GM13976 (cell line): ENCODE data around the gene EFCAB13.

Experiments
- DNase-seq: peaks from one replicate; pipeline ENCODE4 v3.0.0; 2012; ENCODE audit warnings: low spot score
- CTCF ChIP-seq: IDR thresholded peaks from 2 replicates; pipeline ENCODE4 v1.5.1; 2012; ENCODE audit warnings: borderline replicate concordance, mild to moderate bottlenecking; ENCODE audit not compliant: insufficient read depth; ENCODE audit errors: extremely low read depth, missing control alignments, control extremely low read depth
- in situ Hi-C: fragments of 300-500 bp; cut with MboI; formaldehyde crosslinking; loops from one replicate; pipeline ENCODE4 v1.12.0; 2022; ENCODE audit warnings: low sequenced_read_pairs, mixed read lengths, inconsistent platforms; ENCODE audit not compliant: unreplicated experiment

The EFCAB13 gene

GRCh38 chr17:47277921-47278320 lies 45.8 kb upstream of the EFCAB13 start:
- TF ChIP-seq CTCF = no peak
- DNase-seq = no peak
- in situ Hi-C loops = no loop called here

DNA sequence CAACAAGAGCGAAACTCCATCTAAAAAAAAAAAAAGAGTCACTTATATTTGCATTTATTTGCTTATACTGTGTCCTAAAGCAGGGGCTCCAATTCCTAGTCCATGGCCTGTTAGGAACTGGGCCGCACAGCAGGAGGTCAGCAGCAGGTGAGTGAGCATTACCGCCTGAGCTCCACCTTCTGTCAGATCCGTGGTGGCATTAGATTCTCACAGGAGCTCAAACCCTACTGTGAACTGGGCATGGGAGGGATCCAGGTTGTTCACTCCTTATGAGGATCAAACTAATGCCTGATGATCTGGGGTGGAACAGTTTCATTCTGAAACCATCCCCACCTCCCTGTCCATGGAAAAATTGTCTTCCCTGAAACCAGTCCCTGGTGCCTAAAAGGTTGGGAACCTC lies 45.2 kb upstream of the EFCAB13 start:
- no peak for DNase-seq
- in situ Hi-C loops = no loop called here
- TF ChIP-seq CTCF = no peak

GRCh38 chr17:47279062-47279801 lies 44.5 kb upstream of the EFCAB13 start:
- in situ Hi-C loops = no loop called here
- DNase-seq = peak; percentile 83
- TF ChIP-seq CTCF = no peak

DNA sequence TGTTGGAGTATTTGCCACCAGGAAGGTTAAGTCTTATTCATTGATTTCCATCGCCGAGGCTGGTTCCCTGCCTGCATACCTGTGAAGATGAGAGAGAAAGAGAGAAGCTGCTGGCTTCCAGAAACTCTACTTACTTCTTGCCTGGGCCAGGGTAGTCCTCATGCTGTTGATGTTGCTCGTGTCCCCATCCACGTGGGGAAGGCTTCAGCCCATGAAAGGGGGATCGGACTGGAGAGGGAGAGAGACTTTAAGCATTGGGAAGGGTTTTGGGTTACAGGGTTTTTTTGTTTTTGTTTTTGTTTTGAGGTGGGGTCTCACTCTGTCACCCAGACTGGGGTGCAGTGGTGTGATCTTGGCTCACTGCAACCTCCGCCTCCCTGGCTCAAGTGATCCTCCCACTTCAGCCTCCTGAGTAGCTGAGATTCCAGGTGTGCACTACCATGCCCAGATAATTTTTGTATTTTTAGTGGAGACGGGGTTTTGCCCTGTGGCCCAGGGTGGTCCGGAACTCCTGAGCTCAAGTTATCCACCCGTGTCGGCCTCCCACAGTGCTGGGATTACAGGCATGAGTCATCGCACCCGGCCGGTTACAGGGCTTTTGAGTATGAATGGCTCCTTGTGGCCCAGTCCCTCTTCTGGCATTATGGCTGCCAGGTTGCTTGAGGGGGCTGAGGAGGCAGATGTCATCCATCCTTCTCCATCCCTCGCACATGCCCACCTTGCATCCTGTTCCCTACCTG lies 43.5 kb upstream of the EFCAB13 start:
- no peak for TF ChIP-seq CTCF
- in situ Hi-C loops = no loop called here
- no peak for DNase-seq

DNA sequence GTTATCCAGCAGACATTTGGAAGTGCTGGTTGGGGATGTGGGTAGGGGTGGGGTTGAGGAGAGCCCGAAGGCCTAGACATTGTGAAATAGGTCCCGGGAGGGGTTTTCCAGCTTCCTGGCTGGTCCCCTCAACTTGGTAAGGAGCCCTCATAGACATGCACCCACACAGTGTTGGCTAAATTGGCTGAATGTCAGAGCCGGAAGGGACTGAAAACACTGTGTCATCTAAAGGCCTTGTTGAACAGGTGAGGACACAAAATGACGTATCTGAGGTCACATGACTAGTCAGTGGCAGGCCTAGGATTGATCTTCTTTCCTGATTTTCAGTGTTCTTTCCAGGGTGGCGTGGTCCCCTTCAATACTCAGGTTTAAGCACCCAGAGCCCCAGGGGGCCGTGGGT lies 42.5 kb upstream of the EFCAB13 start:
- in situ Hi-C loops = no loop called here
- DNase-seq = no peak
- TF ChIP-seq CTCF = no peak

- no peak for TF ChIP-seq CTCF
- in situ Hi-C loops = no loop called here
Observed at GRCh38 chr17:47285003-47285402, 38.8 kb upstream of the EFCAB13 start.

More at GRCh38 chr17:47285003-47285402, 38.8 kb upstream of the EFCAB13 start:
- no peak for DNase-seq
